Thymus (tissue), 11 donors: ENCODE measurements around the gene KPTN. TPM values are rescaled to one million over a fixed set of nuclear protein-coding genes. Genes with fewer than 3 reads are reported as not detected.

Source experiments
- DNase-seq, 9 donors: peaks; one replicate each; pipeline ENCODE4 v3.0.0-alpha.2; 2013; ENCODE audit warnings: low spot score in 9 of 9, low read depth in 6 of 9, missing footprints in 1 of 9
- H3K27ac ChIP-seq, 2 donors: one replicate each; pipeline ENCODE4 v1.5.1; 2013; ENCODE audit warnings: control low read depth in 1 of 2, low read depth in 1 of 2, low read length in 1 of 2, mild to moderate bottlenecking in 1 of 2, moderate library complexity in 1 of 2
- H3K27me3 ChIP-seq, 2 donors: one replicate each; pipeline ENCODE4 v1.5.1; 2013; ENCODE audit warnings: low read length in 1 of 2; ENCODE audit not compliant: control insufficient read depth in 2 of 2, insufficient read depth in 1 of 2
- H3K36me3 ChIP-seq, 2 donors: one replicate each; pipeline ENCODE4 v1.5.1; 2013; ENCODE audit warnings: low read length in 1 of 2, mild to moderate bottlenecking in 1 of 2, moderate library complexity in 1 of 2; ENCODE audit not compliant: control insufficient read depth in 2 of 2, insufficient read depth in 2 of 2
- H3K4me1 ChIP-seq, 2 donors: one replicate each; pipeline ENCODE4 v1.5.1; 2013; ENCODE audit warnings: low read length in 2 of 2; ENCODE audit not compliant: control insufficient read depth in 2 of 2, insufficient read depth in 2 of 2
- H3K4me3 ChIP-seq, 2 donors: one replicate each; pipeline ENCODE4 v1.5.1; 2013; ENCODE audit warnings: low read length in 2 of 2, control low read depth in 1 of 2, mild to moderate bottlenecking in 1 of 2
- H3K9me3 ChIP-seq, 2 donors: one replicate each; pipeline ENCODE4 v1.5.1; 2013; ENCODE audit warnings: low read length in 1 of 2, mild to moderate bottlenecking in 1 of 2; ENCODE audit not compliant: control insufficient read depth in 2 of 2, insufficient read depth in 1 of 2
- WGBS: extraction: QIAGEN DNeasy Blood & Tissue Kit; methylation state at CpG from one replicate; pipeline ENCODE4 v1.1.7; 2013; 5-methylcytosine and 5-hydroxymethylcytosine counted together
- polyA plus RNA-seq: library from polyadenylated mRNA; stranded (reverse); fragments of 200-250 nt; gene quantifications from one replicate; pipeline ENCODE4 v1.2.3, GENCODE V29; 2013
- total RNA-seq: library from RNA; stranded (reverse); fragments of 120-200 nt; gene quantifications from one replicate; pipeline ENCODE4 v1.2.4, GENCODE V29; 2013
- donor health status: healthy.

The KPTN gene
- total and polyA plus RNA-seq, 2 donors = 14.4 to 32.2 TPM

- H3K36me3 ChIP-seq = peaks cover 69 to 70% of the 10 kb centered on the region in 2 donors
- peaks cover 0 to 11% of the 10 kb centered on the region in 2 donors for H3K4me1 ChIP-seq
- no peak for DNase-seq
- H3K27ac ChIP-seq = no peak overlapping the region
- H3K27me3 ChIP-seq = no peaks in the 10 kb centered on the region
- 87% methylated on average over 5 of the region's 5 CpGs for WGBS
- no peak overlapping the region for H3K4me3 ChIP-seq
- H3K9me3 ChIP-seq = no peaks in the 10 kb centered on the region
Measured at GRCh38 chr19:47503826-47504150, 19.8 kb upstream of the KPTN start.

- Histone ChIP-seq H3K27me3 (no peaks in the 10 kb centered on the region), H3K27ac (no peak overlapping the region), H3K4me1 (peaks cover 0 to 12% of the 10 kb centered on the region in 2 donors), H3K36me3 (peaks cover 73% of the 10 kb centered on the region in 2 donors), H3K9me3 (no peaks in the 10 kb centered on the region), H3K4me3 (no peak overlapping the region)
- DNase-seq = no peak
- WGBS = 94% methylated on average over 13 of the region's 13 CpGs
Measured at GRCh38 chr19:47503130-47503825, 19.3 kb upstream of the KPTN start.

GRCh38 chr19:47499863-47500830 is 16.1 kb upstream of the KPTN start:
- WGBS = 96% methylated on average over 32 of the region's 32 CpGs
- no peak overlapping the region for H3K27ac ChIP-seq
- peaks cover 0 to 8% of the 10 kb centered on the region in 2 donors for H3K9me3 ChIP-seq
- H3K4me3 ChIP-seq = no peak overlapping the region
- no peak for DNase-seq
- no peaks in the 10 kb centered on the region for H3K27me3 ChIP-seq
- H3K36me3 ChIP-seq = peaks cover 64 to 82% of the 10 kb centered on the region in 2 donors
- peaks cover 13 to 36% of the 10 kb centered on the region in 2 donors for H3K4me1 ChIP-seq

GRCh38 chr19:47499371-47499770 is 15.4 kb upstream of the KPTN start:
- Histone ChIP-seq H3K27me3 (no peaks in the 10 kb centered on the region), H3K4me1 (peaks cover 18 to 43% of the 10 kb centered on the region in 2 donors), H3K9me3 (peaks cover 0 to 10% of the 10 kb centered on the region in 2 donors), H3K27ac (no peak overlapping the region), H3K36me3 (peaks cover 60 to 79% of the 10 kb centered on the region in 2 donors), H3K4me3 (no peak overlapping the region)
- no peak for DNase-seq
- 97% methylated on average over 7 of the region's 7 CpGs for WGBS

- H3K4me1 ChIP-seq = peaks cover 26 to 52% of the 10 kb centered on the region in 2 donors
- WGBS = 99% methylated on average over 5 of the region's 5 CpGs
- peaks cover 0 to 10% of the 10 kb centered on the region in 2 donors for H3K9me3 ChIP-seq
- no peak for DNase-seq
- peaks cover 54 to 79% of the 10 kb centered on the region in 2 donors for H3K36me3 ChIP-seq
- no peak overlapping the region for H3K4me3 ChIP-seq
- H3K27me3 ChIP-seq = no peaks in the 10 kb centered on the region
- H3K27ac ChIP-seq = no peak overlapping the region
Measured at GRCh38 chr19:47498561-47498960, 14.5 kb upstream of the KPTN start.

- WGBS = 95% methylated on average over 14 of the region's 14 CpGs
- Histone ChIP-seq H3K27ac (peak overlapping the region in 1 of 2 donors; percentile 89), H3K4me1 (peaks cover 31 to 57% of the 10 kb centered on the region in 2 donors), H3K4me3 (no peak overlapping the region), H3K9me3 (peaks cover 0 to 10% of the 10 kb centered on the region in 2 donors), H3K36me3 (peaks cover 54 to 78% of the 10 kb centered on the region in 2 donors), H3K27me3 (no peaks in the 10 kb centered on the region)
- no peak for DNase-seq
Measured at GRCh38 chr19:47497821-47498520, 14.0 kb upstream of the KPTN start.

GRCh38 chr19:47497050-47497766 is 13.2 kb upstream of the KPTN start:
- peak in 1 of 9 donors; percentile 57 for DNase-seq
- H3K27me3 ChIP-seq = no peaks in the 10 kb centered on the region
- H3K4me1 ChIP-seq = peaks cover 37 to 65% of the 10 kb centered on the region in 2 donors
- H3K4me3 ChIP-seq = no peak overlapping the region
- 82% methylated on average over 23 of the region's 23 CpGs for WGBS
- H3K9me3 ChIP-seq = peaks cover 2 to 10% of the 10 kb centered on the region in 2 donors
- peak overlapping the region; percentile 48 to 89 for H3K27ac ChIP-seq
- H3K36me3 ChIP-seq = peaks cover 53 to 79% of the 10 kb centered on the region in 2 donors
